Stimulated activated CD8-positive, alpha-beta memory T cell treated with anti-CD3 and anti-CD28 coated beads, Interleukin-4, amount 100 ng/mL, for 48 hours (primary cell): ENCODE measurements around the gene TCL1B.
"Not testable (repeated sequence)": the region's sequence is repeated elsewhere in the genome, so short reads cannot be mapped to it uniquely, and the experiment has no call there.

Experiments
- DNase-seq: peaks from one replicate; pipeline ENCODE4 v3.0.0-alpha.2; 2020

Gene TCL1B

DNA sequence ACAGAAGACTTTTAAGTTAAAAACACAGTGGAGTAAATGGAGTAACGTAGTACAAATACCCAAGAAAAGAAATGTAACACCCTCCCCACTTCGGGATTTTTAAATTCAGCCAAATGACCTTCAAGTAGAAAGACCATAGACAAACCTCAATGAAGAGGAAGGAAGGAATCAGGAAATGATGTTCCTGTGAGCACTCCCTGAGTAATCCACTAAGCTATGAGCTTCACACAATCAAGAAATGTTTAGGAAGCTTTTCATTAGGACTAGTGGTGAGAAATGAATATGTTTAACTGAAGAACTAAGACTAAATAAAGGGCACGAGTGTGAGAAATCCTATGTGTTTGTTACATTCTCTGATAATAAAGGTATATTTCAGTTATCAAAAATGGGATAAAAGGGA is 17.6 kb downstream of the TCL1B start:
- DNase-seq, result no peak

- DNase-seq, result no peak
Observed at GRCh38 chr14:95705518-95705917, 19.3 kb downstream of the TCL1B start.

- DNase-seq, result no peak
Observed at GRCh38 chr14:95707327-95707726, 21.1 kb downstream of the TCL1B start.

- no peak for DNase-seq
Observed at GRCh38 chr14:95710106-95710505, 23.9 kb downstream of the TCL1B start.

GRCh38 chr14:95711476-95712176 is 25.4 kb downstream of the TCL1B start:
- no peak for DNase-seq

- no peak for DNase-seq
Observed at GRCh38 chr14:95712398-95712797, 26.2 kb downstream of the TCL1B start.

- DNase-seq, result no peak
Observed at GRCh38 chr14:95713596-95714371, 27.6 kb downstream of the TCL1B start, which contains the start of gene TCL1A. TCL1A (minus strand) TSS chr14:95714125; CDS start chr14:95714066, 59 bp downstream.

DNA sequence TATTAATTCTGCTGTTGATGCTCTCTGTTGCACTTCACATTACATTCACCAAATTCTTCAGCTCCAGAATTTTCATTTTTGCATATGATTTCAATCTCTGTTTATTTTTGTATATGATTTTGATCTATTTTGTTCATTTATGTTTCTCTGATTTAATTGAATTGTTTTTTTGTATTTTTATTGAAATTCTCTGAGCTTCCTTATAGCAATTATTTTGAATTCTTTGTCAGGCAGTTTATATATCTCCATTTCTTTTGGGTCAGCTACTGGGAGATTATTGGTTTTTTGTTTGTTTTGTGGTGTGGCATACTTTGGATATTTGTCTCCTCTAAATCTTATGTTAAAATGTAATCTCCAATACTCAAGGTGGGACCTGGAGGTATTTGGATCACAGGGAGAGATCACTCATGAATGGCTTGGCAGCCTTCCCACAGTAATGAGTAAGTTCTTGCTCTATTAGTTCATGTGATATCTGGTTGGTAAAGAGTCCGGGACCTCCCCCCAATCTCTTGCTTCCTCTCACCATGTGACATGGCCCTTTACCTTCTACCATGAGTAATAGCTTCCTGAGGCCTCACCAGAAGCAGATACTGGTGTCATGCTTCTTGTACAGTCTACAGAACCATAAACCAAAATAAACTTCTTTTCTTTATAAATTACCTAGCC is 36.4 kb downstream of the TCL1B start:
- DNase-seq, result no peak

GRCh38 chr14:95725685-95726336 is 39.6 kb downstream of the TCL1B start:
- DNase-seq, result no peak

DNA sequence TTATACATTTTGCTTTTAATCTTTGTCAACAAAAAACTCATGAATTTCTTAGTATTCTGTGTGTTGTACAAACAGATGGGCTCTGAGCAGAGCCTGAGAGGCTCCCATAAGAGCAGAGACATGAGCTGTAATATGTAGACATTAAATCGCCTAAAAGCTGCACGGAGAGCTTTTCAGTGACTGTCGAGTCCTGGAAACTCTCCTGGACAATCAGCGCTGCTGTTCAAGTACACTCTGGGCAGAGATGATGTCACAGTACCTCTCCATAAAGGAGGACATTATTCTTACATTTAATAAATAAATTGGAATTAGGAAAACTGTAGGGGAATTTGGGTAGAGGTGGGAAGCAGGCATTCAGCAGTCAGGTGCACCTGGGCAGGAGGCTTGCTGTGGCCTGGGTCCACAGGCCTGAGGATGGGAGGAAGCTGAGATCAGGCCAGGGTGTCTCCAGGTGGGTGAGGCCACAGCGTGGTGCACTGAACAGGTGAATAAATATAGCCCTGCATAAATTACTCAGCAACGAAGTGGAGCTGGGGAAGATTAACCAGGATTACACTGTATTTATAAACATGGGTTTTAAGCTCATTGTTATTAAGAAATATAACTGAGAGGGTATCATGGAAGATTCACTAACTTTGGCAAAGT is 41.0 kb downstream of the TCL1B start:
- DNase-seq, result no peak

- DNase-seq, result not testable (repeated sequence)
Observed at GRCh38 chr14:95729402-95730028, 43.3 kb downstream of the TCL1B start.

DNA sequence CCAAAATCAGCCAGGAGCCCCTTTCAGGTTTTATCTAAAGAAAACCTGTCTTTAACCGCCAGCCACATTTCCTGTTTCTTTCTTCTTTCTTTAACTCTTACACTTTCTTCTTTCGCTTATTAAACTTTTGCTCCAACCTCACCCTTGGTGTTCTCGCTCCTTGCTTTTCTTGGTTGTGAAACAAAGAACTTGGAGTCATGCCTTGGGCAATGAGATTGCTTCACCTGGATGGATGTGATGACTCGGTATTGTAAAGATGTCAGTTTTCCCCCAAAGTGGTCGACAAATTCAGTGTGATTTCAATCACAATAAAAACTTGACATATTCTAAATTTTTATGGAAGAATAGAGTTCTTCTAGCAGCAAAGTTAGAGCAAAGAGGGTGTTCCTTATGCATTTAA is 43.9 kb downstream of the TCL1B start:
- no peak for DNase-seq

DNA sequence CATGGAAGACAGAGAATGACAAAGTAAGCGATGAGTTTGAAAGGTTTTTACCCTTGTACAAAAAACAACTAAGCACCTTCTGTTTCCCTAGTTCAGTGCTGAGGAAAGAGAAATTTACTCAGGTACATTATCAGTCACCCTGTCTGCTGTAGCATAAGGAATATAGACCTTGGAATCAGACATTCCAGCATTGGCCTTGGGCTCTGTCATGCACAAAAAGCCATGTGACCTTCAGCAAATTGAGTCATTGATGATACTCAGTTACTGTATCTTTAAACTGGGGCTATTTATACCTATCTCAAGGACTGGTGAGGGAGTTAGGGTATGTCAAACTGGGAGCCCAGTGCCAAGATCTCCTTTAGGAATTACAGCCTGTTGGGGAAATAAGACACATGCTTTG is 47.0 kb downstream of the TCL1B start:
- DNase-seq, result no peak

DNA sequence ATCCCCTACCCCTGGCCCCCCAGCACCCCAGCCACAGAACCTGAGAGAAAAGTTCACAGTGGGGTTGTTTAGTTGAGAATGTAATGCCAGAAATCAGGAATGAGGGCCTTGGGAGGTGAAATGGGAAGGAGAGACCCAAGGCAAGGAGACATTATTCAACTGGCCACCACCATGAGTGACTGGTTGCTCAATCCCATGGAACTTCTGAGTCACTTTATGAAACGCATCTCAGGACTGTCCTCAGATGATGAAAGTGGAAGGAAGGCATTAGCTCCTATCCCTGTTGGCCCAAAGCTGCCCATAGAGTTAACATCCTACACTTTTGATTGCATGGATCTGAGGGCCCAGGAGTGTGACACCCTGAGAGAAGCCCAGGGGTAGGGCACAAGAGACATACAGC is 53.1 kb downstream of the TCL1B start:
- DNase-seq, result no peak

DNA sequence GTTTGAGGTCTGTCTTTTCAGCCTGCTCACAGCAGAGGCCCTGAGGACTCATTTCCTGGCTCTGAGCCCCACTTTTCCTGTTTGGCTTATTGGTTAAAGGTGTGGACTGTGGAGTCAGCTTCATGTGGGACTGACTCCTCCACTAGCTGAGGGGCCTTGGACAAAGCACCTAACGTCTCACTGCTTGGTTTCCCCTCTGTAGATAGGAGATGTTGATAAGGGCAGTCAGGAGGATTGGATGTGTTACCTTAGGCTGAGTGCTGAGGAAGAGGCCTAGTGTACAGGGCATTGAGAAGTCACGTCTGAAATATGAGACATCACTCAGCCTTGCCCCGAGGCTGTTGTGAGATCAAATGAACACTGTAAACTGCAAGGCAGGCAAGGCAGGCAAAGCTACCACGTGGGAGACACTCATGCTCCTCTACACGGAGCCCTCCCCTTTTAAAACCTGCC is 54.8 kb downstream of the TCL1B start:
- DNase-seq, result no peak

DNA sequence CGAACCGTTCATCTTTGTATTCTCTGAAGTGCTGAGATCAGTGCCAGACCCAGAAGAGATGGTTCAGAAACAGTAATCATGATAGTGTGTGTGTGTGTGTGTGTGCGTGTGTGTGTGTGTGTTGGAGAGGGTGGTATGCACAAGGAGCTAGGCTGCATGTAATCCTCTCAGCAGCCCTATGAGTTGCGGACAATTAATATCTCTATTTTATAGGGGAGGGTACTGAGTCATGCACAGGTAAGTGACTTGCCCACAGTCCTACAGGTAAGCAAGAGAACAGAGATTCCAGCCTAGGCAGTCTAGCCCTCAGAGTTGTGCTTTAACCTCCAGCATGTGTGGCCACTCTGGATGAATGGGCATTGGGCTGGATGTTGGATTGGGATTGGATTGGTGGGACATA is 55.6 kb downstream of the TCL1B start:
- DNase-seq, result no peak
